Muscle of leg (tissue), 11 donors: ENCODE measurements around the gene SULT1A1. TPM values are rescaled to one million over a fixed set of nuclear protein-coding genes. Genes with fewer than 3 reads are reported as not detected.
A peak's percentile ranks its signal among the peaks of the same experiment; 100 is the strongest.
"Not testable (repeated sequence)": the region's sequence is repeated elsewhere in the genome, so short reads cannot be mapped to it uniquely, and the experiment has no call there.

Experiments used
- DNase-seq: peaks from one replicate; pipeline ENCODE4 v3.0.0; 2013
- H3K27ac ChIP-seq: one replicate; pipeline ENCODE4 v1.5.1; 2013; ENCODE audit warnings: mild to moderate bottlenecking, low read length, control low read depth
- H3K27me3 ChIP-seq: one replicate; pipeline ENCODE4 v1.6.1; 2013; ENCODE audit warnings: low read length; ENCODE audit not compliant: control insufficient read depth, insufficient read depth
- H3K36me3 ChIP-seq: one replicate; pipeline ENCODE4 v1.6.1; 2013; ENCODE audit warnings: low read length; ENCODE audit not compliant: control insufficient read depth, insufficient read depth
- H3K4me1 ChIP-seq: one replicate; pipeline ENCODE4 v1.6.1; 2013; ENCODE audit warnings: low read length; ENCODE audit not compliant: control insufficient read depth, insufficient read depth
- H3K4me3 ChIP-seq: one replicate; pipeline ENCODE4 v1.5.1; 2013; ENCODE audit warnings: low read length, control low read depth
- H3K9me3 ChIP-seq: replicated peaks from 2 replicates; pipeline ENCODE4 v1.6.1; 2013; ENCODE audit warnings: low read depth, low read length; ENCODE audit not compliant: control insufficient read depth
- WGBS: methylation state at CpG from one replicate; pipeline ENCODE4 v1.1.5; 2013; ENCODE audit warnings: missing lambda C conversion rate; ENCODE audit not compliant: insufficient coverage; 5-methylcytosine and 5-hydroxymethylcytosine counted together
- polyA plus RNA-seq, 8 donors: library from polyadenylated mRNA; unstranded; fragments of 120-200 nt; gene quantifications; one replicate each; pipeline versions ENCODE4 v1.2.1 to v1.2.3, GENCODE V29; 2013; ENCODE audit warnings: inconsistent platforms in 1 of 8, low replicate concordance in 1 of 8; ENCODE audit not compliant: insufficient read length in 8 of 8, insufficient read depth in 1 of 8
- total RNA-seq: library from RNA; stranded (reverse); fragments of 120-200 nt; gene quantifications from one replicate; pipeline ENCODE4 v1.2.4, GENCODE V29; 2013

SULT1A1 gene
- total and polyA plus RNA-seq, 9 donors, result 5.9 to 32.3 (median 14.6) TPM

- no peaks in the 10 kb centered on the region for H3K27me3 ChIP-seq
- H3K27ac ChIP-seq, result no peak overlapping the region
- WGBS, result 73% methylated on average over 2 of the region's 7 CpGs
- no peaks in the 10 kb centered on the region for H3K36me3 ChIP-seq
- H3K9me3 ChIP-seq, result no peaks in the 10 kb centered on the region
- H3K4me1 ChIP-seq, result peaks cover 2% of the 10 kb centered on the region
- no peak for DNase-seq
- no peak overlapping the region for H3K4me3 ChIP-seq
These were observed 11.8 kb upstream of the SULT1A1 start for GRCh38 chr16:28621481-28622155.

- H3K9me3 ChIP-seq, H3K4me3 ChIP-seq, H3K36me3 ChIP-seq, DNase-seq, H3K4me1 ChIP-seq, H3K27me3 ChIP-seq, H3K27ac ChIP-seq: not testable (repeated sequence)
- WGBS, result no CpG with 5 or more reads among the region's 1 CpG
These were observed 10.5 kb upstream of the SULT1A1 start for GRCh38 chr16:28620316-28620715.

DNA sequence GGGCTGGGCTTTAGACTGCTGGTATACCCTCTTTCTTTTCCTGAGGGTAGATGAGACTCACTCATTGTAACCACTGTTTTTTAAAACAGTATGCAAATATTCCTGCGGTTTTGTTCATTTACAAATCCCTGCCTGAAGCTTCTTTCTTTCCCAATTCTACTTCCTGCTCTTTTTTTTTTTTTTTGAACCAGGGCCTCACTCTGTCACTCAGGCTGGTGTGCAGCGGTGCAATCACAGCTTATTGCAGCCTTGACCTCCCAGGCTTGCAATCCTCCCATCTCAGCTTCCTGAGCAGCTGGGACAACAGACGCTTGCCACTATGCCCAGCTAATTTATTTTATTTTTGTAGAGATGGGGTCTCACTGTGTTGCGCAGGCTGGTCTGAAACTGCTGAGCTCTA lies 8.0 kb upstream of the SULT1A1 start:
- Histone ChIP-seq H3K4me3 (no peak overlapping the region), H3K27me3 (no peaks in the 10 kb centered on the region), H3K36me3 (no peaks in the 10 kb centered on the region), H3K4me1 (no peaks in the 10 kb centered on the region), H3K27ac (no peak overlapping the region), H3K9me3 (no peaks in the 10 kb centered on the region)
- DNase-seq, result no peak
- 50% methylated on average over 1 of the region's 4 CpGs for WGBS

GRCh38 chr16:28616636-28617035 lies 6.8 kb upstream of the SULT1A1 start:
- 82% methylated on average over 7 of the region's 7 CpGs for WGBS
- no peak overlapping the region for H3K27ac ChIP-seq

DNA sequence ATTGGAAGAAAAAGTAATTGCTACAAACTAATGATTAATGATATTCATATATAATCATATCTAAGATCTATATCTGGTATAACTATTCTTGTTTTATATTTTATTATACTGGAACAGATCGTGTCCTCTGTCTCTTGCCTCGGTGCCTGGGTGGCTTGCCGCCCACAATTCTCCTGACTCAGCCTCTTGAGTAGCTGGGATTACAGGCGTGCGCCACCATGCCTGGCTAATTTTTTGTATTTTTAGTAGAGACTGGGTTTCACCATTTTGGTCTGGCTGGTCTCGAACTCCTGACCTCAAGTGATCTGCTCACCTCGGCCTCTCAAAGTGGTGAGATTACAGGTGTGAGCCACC lies 6.4 kb upstream of the SULT1A1 start:
- not testable (repeated sequence) for H3K9me3 ChIP-seq, H3K27me3 ChIP-seq, H3K4me1 ChIP-seq, DNase-seq, H3K36me3 ChIP-seq, H3K4me3 ChIP-seq, H3K27ac ChIP-seq
- WGBS, result 77% methylated on average over 6 of the region's 7 CpGs

More at GRCh38 chr16:28616636-28617035, 6.8 kb upstream of the SULT1A1 start:
- Histone ChIP-seq H3K4me1 (no peaks in the 10 kb centered on the region), H3K36me3 (no peaks in the 10 kb centered on the region), H3K9me3 (no peaks in the 10 kb centered on the region), H3K27me3 (no peaks in the 10 kb centered on the region), H3K4me3 (no peak overlapping the region)
- no peak for DNase-seq

DNA sequence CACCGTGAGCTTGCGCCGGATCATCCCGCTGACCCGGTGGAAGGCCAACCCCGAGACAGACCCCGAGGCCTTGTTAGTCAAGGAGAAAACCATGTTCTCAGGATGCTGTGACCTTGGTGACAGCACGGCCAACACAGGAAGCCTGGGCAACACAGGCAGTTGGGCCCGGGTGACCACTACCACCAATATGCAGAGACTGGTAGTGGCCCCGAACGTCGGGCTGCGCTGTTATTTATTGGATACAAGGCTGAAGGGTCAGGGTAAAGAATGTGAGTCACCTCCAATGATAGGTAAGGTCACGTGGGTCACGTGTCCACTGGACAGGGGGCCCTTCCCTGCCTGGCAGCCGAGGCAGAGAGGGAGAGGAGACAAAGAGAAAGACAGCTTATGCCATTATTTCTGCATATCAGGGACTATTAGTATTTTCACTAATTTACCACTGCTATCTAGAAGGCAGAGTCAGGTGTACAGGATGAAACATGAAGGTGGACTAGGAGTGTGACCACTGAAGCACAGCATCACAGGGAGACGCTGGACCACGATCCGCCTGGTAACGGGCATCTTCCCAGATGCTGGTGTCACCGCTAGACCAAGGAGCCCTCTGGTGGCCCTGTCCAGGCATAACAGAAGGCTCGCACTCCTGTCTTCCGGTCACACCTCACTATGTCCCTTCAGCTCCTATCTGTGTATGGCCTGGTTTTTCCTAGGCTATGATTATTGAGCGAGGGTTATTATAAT lies 5.8 kb upstream of the SULT1A1 start:
- not testable (repeated sequence) for H3K36me3 ChIP-seq, H3K9me3 ChIP-seq, H3K27me3 ChIP-seq, H3K4me1 ChIP-seq, H3K27ac ChIP-seq, H3K4me3 ChIP-seq
- WGBS, result 0% methylated on average over 1 of the region's 24 CpGs
- peak; percentile 45 for DNase-seq

- not testable (repeated sequence) for H3K36me3 ChIP-seq, H3K4me3 ChIP-seq, H3K27ac ChIP-seq, H3K27me3 ChIP-seq, H3K4me1 ChIP-seq, DNase-seq, H3K9me3 ChIP-seq
- no CpG with 5 or more reads among the region's 16 CpGs for WGBS
These were observed 4.7 kb upstream of the SULT1A1 start for GRCh38 chr16:28614561-28614960.

GRCh38 chr16:28613912-28614311 lies 4.1 kb upstream of the SULT1A1 start:
- not testable (repeated sequence) for H3K9me3 ChIP-seq, H3K27ac ChIP-seq, DNase-seq, H3K36me3 ChIP-seq, H3K4me3 ChIP-seq, H3K27me3 ChIP-seq
- WGBS, result no CpG with 5 or more reads among the region's 26 CpGs
- H3K4me1 ChIP-seq, result peaks cover 15% of the 10 kb centered on the region

DNA sequence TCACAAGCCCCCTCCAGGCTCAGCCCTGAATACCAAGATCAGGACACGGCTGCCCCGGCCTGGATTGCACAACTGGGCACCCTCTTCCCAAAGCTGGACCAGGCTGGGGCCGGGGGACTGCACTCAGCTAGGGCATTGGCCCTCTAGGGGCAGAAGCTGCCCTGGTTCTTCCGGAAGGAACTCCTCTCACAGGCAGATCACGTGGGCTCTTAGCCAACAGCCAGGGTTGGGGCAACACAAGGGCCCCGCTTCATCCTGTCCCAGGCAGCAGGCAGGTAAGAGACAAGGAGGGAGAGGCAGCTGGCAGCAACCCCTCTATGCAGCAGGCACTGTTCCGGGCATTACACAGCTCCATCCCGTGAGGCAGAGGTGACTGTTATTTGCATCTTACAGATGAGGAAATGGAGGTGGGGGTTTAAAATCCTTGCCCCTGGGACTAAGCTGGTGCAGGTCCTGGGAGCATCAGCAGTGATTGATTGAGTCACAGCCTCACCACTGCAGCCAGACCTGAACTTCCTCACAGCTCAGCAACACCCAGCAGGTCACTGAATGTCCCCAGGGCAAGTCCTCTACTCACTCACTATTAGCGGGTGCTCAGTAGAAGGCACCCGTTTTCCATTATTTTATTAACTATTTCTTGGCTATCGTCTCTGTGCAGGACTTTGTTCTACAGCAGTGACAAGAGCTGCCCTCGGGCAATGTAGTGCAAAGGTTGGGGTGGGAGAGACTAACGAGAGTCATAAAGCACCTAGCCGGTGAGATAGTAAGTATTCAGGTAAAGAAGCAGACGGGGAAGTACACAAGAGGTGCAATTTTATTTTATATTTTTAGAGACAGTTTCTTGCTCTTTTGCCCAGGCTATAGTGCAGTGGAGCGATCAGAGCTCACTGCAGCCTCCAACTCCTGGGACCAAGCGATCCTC lies 2.8 kb upstream of the SULT1A1 start:
- H3K27ac ChIP-seq, H3K4me3 ChIP-seq, DNase-seq, H3K9me3 ChIP-seq, H3K36me3 ChIP-seq, H3K27me3 ChIP-seq: not testable (repeated sequence)
- peaks cover 15% of the 10 kb centered on the region for H3K4me1 ChIP-seq
- no CpG with 5 or more reads among the region's 17 CpGs for WGBS

GRCh38 chr16:28610595-28611191 lies 849 bp upstream of the SULT1A1 start:
- H3K27ac ChIP-seq, result no peak overlapping the region
- no peak for DNase-seq
- no peaks in the 10 kb centered on the region for H3K9me3 ChIP-seq
- no peaks in the 10 kb centered on the region for H3K36me3 ChIP-seq
- H3K27me3 ChIP-seq, result no peaks in the 10 kb centered on the region
- H3K4me3 ChIP-seq, result no peak overlapping the region
- WGBS, result 57% methylated on average over 3 of the region's 10 CpGs
- H3K4me1 ChIP-seq, result peaks cover 15% of the 10 kb centered on the region
